Calu3 (cell line): ENCODE data around the gene MEGF8. TPM values are rescaled to one million over a fixed set of nuclear protein-coding genes. Genes with fewer than 3 reads are reported as not detected.
A peak's percentile ranks its signal among the peaks of the same experiment; 100 is the strongest.

ENCODE experiments used
- BruUV-seq: library from RNA; stranded (reverse); fragments of 400-500 nt; replicated peaks from 2 replicates; lab custom pipeline; 2021; lab: Mats Ljungman, UMichigan
- CTCF ChIA-PET: fragments of 300-600 bp; sonication (Branson Sonifier 250); formaldehyde crosslinking; loops from one replicate; lab custom pipeline; 2022; ENCODE audit warnings: antibody characterized with exemption; lab: Charles Lee
- DNase-seq: peaks from one replicate; pipeline ENCODE4 v3.0.0; 2022
- H3K27ac Mint-ChIP-seq: one replicate; pipeline ENCODE4 v1.8.0; 2022; ENCODE audit warnings: mixed read lengths; ENCODE audit not compliant: unreplicated experiment
- H3K27me3 Mint-ChIP-seq: one replicate; pipeline ENCODE4 v1.8.0; 2022; ENCODE audit warnings: mixed read lengths; ENCODE audit not compliant: unreplicated experiment
- H3K36me3 Mint-ChIP-seq: one replicate; pipeline ENCODE4 v1.8.0; 2022; ENCODE audit warnings: mild to moderate bottlenecking, moderate library complexity, mixed read lengths; ENCODE audit not compliant: insufficient read depth, unreplicated experiment
- H3K4me1 Mint-ChIP-seq: one replicate; pipeline ENCODE4 v1.8.0; 2022; ENCODE audit warnings: mild to moderate bottlenecking, low read depth, mixed read lengths; ENCODE audit not compliant: unreplicated experiment
- H3K4me3 Mint-ChIP-seq: one replicate; pipeline ENCODE4 v1.8.0; 2022; ENCODE audit warnings: mild to moderate bottlenecking, low read depth, moderate library complexity, mixed read lengths; ENCODE audit not compliant: unreplicated experiment
- H3K9me3 Mint-ChIP-seq: one replicate; pipeline ENCODE4 v1.8.0; 2022; ENCODE audit warnings: low read depth, mixed read lengths; ENCODE audit not compliant: unreplicated experiment
- CTCF ChIP-seq: fragments of 200-600 bp; IDR thresholded peaks from one replicate; pipeline ENCODE4 v1.8.0; 2022; ENCODE audit warnings: antibody characterized with exemption; ENCODE audit not compliant: unreplicated experiment
- intact Hi-C: fragments of 100-400 bp; cut with micrococcal nuclease; formaldehyde crosslinking; loops from one replicate; pipeline ENCODE4 v1.10.0; 2022; ENCODE audit not compliant: unreplicated experiment
- total RNA-seq: library from RNA; stranded (reverse); gene quantifications from 2 replicates; pipeline ENCODE4 v1.2.3, GENCODE V29; 2022

MEGF8 gene
- total RNA-seq, 1 experiment from 2014 or later, result 35.0 TPM

DNA sequence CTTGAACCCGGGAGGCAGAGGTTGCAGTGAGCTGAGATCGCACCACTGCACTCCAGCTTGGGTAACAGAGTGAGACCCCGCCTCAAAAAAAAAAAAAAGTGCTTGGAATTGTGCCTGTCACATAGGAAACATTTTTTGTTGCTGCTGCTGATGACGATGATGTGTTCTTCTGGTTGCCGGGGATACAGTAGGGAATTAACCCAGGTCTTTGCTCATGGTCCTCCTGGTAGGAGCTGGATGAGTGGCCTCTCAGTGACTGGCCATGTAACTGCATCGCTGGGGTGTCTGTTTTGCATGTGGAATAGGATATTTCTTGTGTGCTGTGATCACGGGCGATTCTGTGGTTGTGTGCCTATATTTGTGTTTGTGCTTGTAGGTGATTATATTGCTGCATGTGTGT lies 69.3 kb downstream of the MEGF8 start:
- CTCF ChIA-PET, result interaction anchor here (0.9 kb wide), 1 partner anchor 15 kb away, joined by 3 read pairs; no protein-coding TSS in a partner anchor
- no peaks in the 10 kb centered on the region for H3K9me3 Mint-ChIP-seq
- no peak overlapping the region for H3K4me3 Mint-ChIP-seq
- H3K27me3 Mint-ChIP-seq, result peaks cover 40% of the 10 kb centered on the region
- DNase-seq, result no peak
- peaks cover 32% of the 10 kb centered on the region for H3K4me1 Mint-ChIP-seq
- BruUV-seq, result no TSS peak
- peaks cover 18% of the 10 kb centered on the region for H3K36me3 Mint-ChIP-seq
- TF ChIP-seq CTCF, result no peak
- no peak overlapping the region for H3K27ac Mint-ChIP-seq
- intact Hi-C loops, result no loop called here

DNA sequence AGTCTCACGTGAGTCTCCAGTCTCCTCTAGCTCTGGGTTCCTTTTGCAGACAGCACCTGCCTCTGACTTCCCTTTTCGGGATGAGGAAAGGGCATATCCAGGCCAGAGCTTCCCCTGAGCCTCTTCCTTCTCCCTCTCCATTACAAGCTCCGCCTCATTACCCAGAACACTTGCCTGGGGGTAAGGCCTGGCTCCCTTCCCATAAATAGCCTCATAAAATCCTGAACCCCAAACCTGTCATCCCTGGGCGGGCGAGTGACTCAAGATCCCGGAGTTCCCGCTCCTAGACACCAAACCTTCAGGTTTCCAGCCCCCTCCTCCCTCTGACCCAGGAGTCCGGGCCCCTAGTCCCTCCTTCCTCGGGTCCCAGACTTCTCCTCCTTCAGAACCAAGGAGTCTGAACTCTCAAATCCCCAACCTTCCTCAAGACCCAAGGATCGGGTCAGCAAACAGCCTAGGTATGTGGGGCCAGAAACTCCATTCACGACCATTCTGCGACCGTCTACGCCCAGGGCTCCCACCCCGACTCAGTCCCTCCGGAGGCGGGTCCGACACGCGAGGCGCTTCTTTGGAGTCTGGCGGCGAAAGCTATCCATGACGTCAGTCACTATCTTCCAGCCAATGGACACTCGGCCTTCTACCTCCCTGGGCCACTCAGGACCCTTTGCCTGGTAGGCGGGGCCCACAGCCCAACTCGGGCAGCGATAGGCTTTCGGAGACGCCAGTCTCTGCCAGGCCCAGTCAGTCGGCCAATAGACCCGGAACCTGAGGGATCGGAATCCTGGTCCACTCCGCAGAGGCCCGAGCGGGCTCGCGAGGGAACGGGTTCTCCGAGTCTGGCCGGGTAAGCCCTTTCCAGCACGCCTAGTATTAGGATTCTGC lies 71.2 kb downstream of the MEGF8 start:
- CTCF ChIA-PET, result interaction anchor here (0.6 to 2.5 kb wide), 9 partner anchors 12 to 283 kb away, joined by 3 to 13 read pairs (median 3); no protein-coding TSS in a partner anchor
- Mint-ChIP-seq H3K9me3 (no peaks in the 10 kb centered on the region), H3K27ac (peak overlapping the region; percentile 90), H3K4me1 (peaks cover 29% of the 10 kb centered on the region), H3K4me3 (peak overlapping the region; percentile 86), H3K36me3 (peaks cover 26% of the 10 kb centered on the region), H3K27me3 (peaks cover 21% of the 10 kb centered on the region)
- no peak for TF ChIP-seq CTCF
- intact Hi-C loops, result no loop called here
- BruUV-seq, result TSS peak; percentile 92
- DNase-seq, result peak; percentile 100

DNA sequence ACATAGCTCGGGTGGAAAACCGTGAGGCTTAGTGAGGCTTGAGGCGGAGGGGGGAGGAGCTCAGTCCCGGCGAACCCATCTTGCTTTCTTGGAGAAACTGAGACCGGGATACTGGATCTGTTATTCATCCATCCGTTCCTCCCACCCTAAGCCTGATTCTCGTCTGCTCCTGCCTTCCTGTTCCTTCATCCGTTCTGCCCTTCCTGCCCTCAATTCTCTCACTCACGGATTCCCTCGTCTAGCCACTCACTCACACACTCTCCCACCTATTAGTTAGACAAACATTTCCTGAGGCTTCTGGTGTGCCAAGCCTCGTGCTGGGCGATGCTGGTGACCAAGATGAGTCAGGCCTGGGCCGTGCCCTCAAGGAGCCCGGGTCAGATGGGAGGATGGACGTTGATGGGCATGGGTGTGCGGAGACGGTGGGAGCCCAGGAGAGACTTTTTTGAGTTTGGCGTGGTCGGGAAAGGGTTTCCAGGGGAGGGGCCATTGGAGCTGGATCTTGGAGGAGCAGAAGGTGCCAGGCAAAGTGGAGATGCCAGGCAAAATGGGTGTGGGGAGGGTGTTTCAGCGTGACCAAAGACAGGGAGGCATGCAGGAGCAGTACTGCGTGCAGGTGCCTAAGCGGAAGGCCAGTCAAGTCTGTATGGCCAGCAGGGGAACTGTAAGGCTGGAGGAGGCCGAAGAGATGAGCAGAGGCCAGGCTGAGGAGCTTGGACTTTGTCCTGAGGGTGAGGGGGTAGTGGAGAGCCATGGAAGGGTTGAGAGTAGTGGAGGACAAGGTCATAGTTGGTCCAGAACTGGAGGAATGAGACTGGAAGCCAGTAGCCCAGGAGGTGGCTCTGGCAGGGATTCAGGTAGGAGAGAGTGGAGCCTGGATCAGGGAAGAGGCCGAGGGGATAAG lies 72.1 kb downstream of the MEGF8 start:
- Mint-ChIP-seq H3K36me3 (peaks cover 35% of the 10 kb centered on the region), H3K27ac (peak overlapping the region; percentile 90), H3K9me3 (no peaks in the 10 kb centered on the region), H3K4me3 (peak overlapping the region; percentile 86), H3K27me3 (peaks cover 12% of the 10 kb centered on the region), H3K4me1 (peaks cover 29% of the 10 kb centered on the region)
- CTCF ChIA-PET, result interaction anchor here (1.0 to 2.5 kb wide), 6 partner anchors 12 to 154 kb away, joined by 3 to 13 read pairs (median 4); no protein-coding TSS in a partner anchor
- BruUV-seq, result TSS peak; percentile 73
- DNase-seq, result no peak
- intact Hi-C loops, result no loop called here
- TF ChIP-seq CTCF, result no peak

DNA sequence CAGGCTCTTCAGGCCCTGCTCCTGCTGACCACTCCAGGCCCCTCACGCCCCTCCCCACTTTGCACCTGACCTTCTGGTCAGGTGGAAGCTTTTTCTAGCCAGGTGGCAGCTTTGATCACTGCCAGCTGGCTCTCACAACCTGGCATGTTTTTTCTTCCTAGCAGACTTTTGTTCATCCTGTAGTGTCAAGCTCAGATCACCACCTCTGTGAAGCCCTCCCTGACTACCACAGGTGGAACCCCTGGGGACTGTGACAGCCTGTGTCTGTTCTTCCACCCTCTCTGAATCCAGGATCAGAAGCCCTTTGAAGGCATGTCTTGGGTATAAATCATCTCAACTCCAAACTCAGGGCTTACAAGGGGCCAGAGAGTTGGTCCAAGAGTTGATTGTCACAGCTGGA lies 75.0 kb downstream of the MEGF8 start:
- no peak for TF ChIP-seq CTCF
- peaks cover 29% of the 10 kb centered on the region for H3K4me1 Mint-ChIP-seq
- peak overlapping the region; percentile 0 for H3K27ac Mint-ChIP-seq
- no peaks in the 10 kb centered on the region for H3K9me3 Mint-ChIP-seq
- no peaks in the 10 kb centered on the region for H3K27me3 Mint-ChIP-seq
- DNase-seq, result no peak
- H3K4me3 Mint-ChIP-seq, result no peak overlapping the region
- CTCF ChIA-PET, result interaction anchor here (1.6 kb wide), 1 partner anchor 38 kb away, joined by 3 read pairs; no protein-coding TSS in a partner anchor
- intact Hi-C loops, result no loop called here
- peaks cover 41% of the 10 kb centered on the region for H3K36me3 Mint-ChIP-seq
- no TSS peak for BruUV-seq
